ENCODE results near the gene SLC6A13. TPM values are rescaled to one million over a fixed set of nuclear protein-coding genes. Genes with fewer than 3 reads are reported as not detected.
"Not testable (repeated sequence)": the region's sequence is repeated elsewhere in the genome, so short reads cannot be mapped to it uniquely, and the experiment has no call there.

Gene SLC6A13
- under 1 TPM in 1 of 2 donors, not detected in 1; 0.54 TPM for total RNA-seq

- no peaks in the 10 kb centered on the region for H3K27me3 ChIP-seq (replicated peaks; ENCODE audit: insufficient read depth)
- no peak within 1 kb of the TSS for H3K4me3 ChIP-seq
- ATAC-seq (ENCODE audit: insufficient number of reproducible peaks, low FRiP score, low read depth) (no peak), DNase-seq (ENCODE audit: low spot score) (no peak)
- TF ChIP-seq, protein P1, sequence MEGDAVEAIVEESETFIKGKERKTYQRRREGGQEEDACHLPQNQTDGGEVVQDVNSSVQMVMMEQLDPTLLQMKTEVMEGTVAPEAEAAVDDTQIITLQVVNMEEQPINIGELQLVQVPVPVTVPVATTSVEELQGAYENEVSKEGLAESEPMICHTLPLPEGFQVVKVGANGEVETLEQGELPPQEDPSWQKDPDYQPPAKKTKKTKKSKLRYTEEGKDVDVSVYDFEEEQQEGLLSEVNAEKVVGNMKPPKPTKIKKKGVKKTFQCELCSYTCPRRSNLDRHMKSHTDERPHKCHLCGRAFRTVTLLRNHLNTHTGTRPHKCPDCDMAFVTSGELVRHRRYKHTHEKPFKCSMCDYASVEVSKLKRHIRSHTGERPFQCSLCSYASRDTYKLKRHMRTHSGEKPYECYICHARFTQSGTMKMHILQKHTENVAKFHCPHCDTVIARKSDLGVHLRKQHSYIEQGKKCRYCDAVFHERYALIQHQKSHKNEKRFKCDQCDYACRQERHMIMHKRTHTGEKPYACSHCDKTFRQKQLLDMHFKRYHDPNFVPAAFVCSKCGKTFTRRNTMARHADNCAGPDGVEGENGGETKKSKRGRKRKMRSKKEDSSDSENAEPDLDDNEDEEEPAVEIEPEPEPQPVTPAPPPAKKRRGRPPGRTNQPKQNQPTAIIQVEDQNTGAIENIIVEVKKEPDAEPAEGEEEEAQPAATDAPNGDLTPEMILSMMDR (IDR thresholded peaks at IDR 0.05), result no peak
- no peaks in the 10 kb centered on the region for H3K9me3 ChIP-seq
- no peaks in the 10 kb centered on the region for H3K36me3 ChIP-seq
- H3K4me1 ChIP-seq (ENCODE audit: control insufficient read depth in 1 of 2, low read depth in 2 of 2), result no peaks in the 10 kb centered on the region
- H3K27ac ChIP-seq, result no peak within 1 kb of the TSS
These were observed at the start of gene SLC6A13 for GRCh38 chr12:262817-263216. SLC6A13 (minus strand) TSS chr12:262836; CDS start chr12:260052, 2,784 bp downstream.

DNA sequence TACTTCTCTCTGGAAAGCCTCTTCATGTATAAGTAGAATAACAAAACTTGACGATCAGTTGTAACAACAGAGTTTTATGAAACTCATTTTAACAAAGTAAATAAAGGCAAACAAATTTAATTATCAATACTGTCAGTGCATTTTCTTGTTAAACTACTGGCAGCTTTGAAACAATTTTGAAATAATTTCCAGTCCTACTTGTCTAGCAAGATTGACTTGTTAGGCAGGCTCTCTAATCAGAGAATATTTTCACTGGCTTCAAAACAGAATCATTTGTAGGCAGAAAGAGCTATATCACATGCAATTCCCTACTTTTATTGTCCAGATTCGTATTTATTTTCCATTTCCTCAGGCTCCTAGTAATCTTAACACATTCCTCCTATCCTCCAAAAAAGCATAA is 45.9 kb upstream of the SLC6A13 start:
- Histone ChIP-seq H3K27me3 (replicated peaks; ENCODE audit: insufficient read depth) (no peaks in the 10 kb centered on the region), H3K4me3 (no peak overlapping the region), H3K36me3 (peaks cover 65% of the 10 kb centered on the region), H3K27ac (no peak overlapping the region), H3K4me1 (ENCODE audit: control insufficient read depth in 1 of 2, low read depth in 2 of 2) (no peaks in the 10 kb centered on the region), H3K9me3 (no peaks in the 10 kb centered on the region)
- TF ChIP-seq, protein P1 (IDR thresholded peaks at IDR 0.05), result no peak
- ATAC-seq (ENCODE audit: insufficient number of reproducible peaks, low FRiP score, low read depth) (no peak), DNase-seq (ENCODE audit: low spot score) (no peak)

- no peak overlapping the region for H3K4me3 ChIP-seq
- no peaks in the 10 kb centered on the region for H3K27me3 ChIP-seq (replicated peaks; ENCODE audit: insufficient read depth)
- H3K27ac ChIP-seq, result no peak overlapping the region
- DNase-seq (ENCODE audit: low spot score) (no peak), ATAC-seq (ENCODE audit: insufficient number of reproducible peaks, low FRiP score, low read depth) (no peak)
- H3K9me3 ChIP-seq, result no peaks in the 10 kb centered on the region
- peaks cover 65% of the 10 kb centered on the region for H3K36me3 ChIP-seq
- TF ChIP-seq, protein P1 (IDR thresholded peaks at IDR 0.05), result no peak
- H3K4me1 ChIP-seq (ENCODE audit: control insufficient read depth in 1 of 2, low read depth in 2 of 2), result no peaks in the 10 kb centered on the region
These were observed 44.8 kb upstream of the SLC6A13 start for GRCh38 chr12:307406-307805.

- no peak overlapping the region for H3K27ac ChIP-seq
- TF ChIP-seq, protein P1 (IDR thresholded peaks at IDR 0.05), result no peak
- no peaks in the 10 kb centered on the region for H3K27me3 ChIP-seq (replicated peaks; ENCODE audit: insufficient read depth)
- H3K4me1 ChIP-seq (ENCODE audit: control insufficient read depth in 1 of 2, low read depth in 2 of 2), result no peaks in the 10 kb centered on the region
- DNase-seq (ENCODE audit: low spot score) (no peak), ATAC-seq (ENCODE audit: insufficient number of reproducible peaks, low FRiP score, low read depth) (no peak)
- peaks cover 46% of the 10 kb centered on the region for H3K36me3 ChIP-seq
- no peaks in the 10 kb centered on the region for H3K9me3 ChIP-seq
- no peak overlapping the region for H3K4me3 ChIP-seq
These were observed 42.2 kb upstream of the SLC6A13 start for GRCh38 chr12:304805-305204.

DNA sequence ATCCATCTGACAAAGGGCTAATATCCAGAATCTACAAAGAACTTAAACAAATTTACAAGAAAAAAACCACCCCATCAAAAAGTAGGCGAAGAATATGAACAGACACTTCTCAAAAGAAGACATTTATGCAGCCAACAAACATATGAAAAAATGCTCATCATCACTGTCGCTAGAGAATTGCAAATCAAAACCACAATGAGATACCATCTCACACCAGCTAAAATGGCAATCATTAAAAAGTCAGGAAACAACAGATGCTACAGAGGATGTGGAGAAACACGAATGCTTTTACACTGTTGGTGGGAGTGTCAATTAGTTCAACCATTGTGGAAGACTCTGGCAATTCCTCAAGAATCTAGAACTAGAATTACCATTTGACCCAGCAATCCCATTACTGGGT is 40.1 kb upstream of the SLC6A13 start:
- not testable (repeated sequence) for H3K4me3 ChIP-seq; ATAC-seq (ENCODE audit: insufficient number of reproducible peaks, low FRiP score, low read depth); DNase-seq (ENCODE audit: low spot score); H3K27me3 ChIP-seq (replicated peaks; ENCODE audit: insufficient read depth); H3K9me3 ChIP-seq; H3K4me1 ChIP-seq (ENCODE audit: control insufficient read depth in 1 of 2, low read depth in 2 of 2); H3K27ac ChIP-seq
- peaks cover 31% of the 10 kb centered on the region for H3K36me3 ChIP-seq

GRCh38 chr12:300166-300565 is 37.5 kb upstream of the SLC6A13 start:
- DNase-seq (ENCODE audit: low spot score); H3K27me3 ChIP-seq (replicated peaks; ENCODE audit: insufficient read depth); H3K9me3 ChIP-seq; H3K4me1 ChIP-seq (ENCODE audit: control insufficient read depth in 1 of 2, low read depth in 2 of 2); ATAC-seq (ENCODE audit: insufficient number of reproducible peaks, low FRiP score, low read depth); H3K4me3 ChIP-seq; H3K27ac ChIP-seq: not testable (repeated sequence)
- peaks cover 27% of the 10 kb centered on the region for H3K36me3 ChIP-seq

GRCh38 chr12:299511-299910 is 36.9 kb upstream of the SLC6A13 start:
- H3K4me3 ChIP-seq; ATAC-seq (ENCODE audit: insufficient number of reproducible peaks, low FRiP score, low read depth); H3K9me3 ChIP-seq; DNase-seq (ENCODE audit: low spot score); H3K27ac ChIP-seq; H3K4me1 ChIP-seq (ENCODE audit: control insufficient read depth in 1 of 2, low read depth in 2 of 2); H3K27me3 ChIP-seq (replicated peaks; ENCODE audit: insufficient read depth): not testable (repeated sequence)
- H3K36me3 ChIP-seq, result peaks cover 31% of the 10 kb centered on the region

- H3K27me3 ChIP-seq (replicated peaks; ENCODE audit: insufficient read depth); H3K4me3 ChIP-seq; H3K9me3 ChIP-seq; ATAC-seq (ENCODE audit: insufficient number of reproducible peaks, low FRiP score, low read depth); H3K27ac ChIP-seq; DNase-seq (ENCODE audit: low spot score); H3K4me1 ChIP-seq (ENCODE audit: control insufficient read depth in 1 of 2, low read depth in 2 of 2): not testable (repeated sequence)
- peaks cover 36% of the 10 kb centered on the region for H3K36me3 ChIP-seq
These were observed 35.4 kb upstream of the SLC6A13 start for GRCh38 chr12:298059-298458.
